ENCODE measurements around the gene BAX.
A peak's percentile ranks its signal among the peaks of the same experiment; 100 is the strongest.

The BAX gene

GRCh38 chr19:48963371-48964204 is 8.9 kb downstream of the BAX start:
- DNase-seq, result no peak

GRCh38 chr19:48964205-48965039 is 9.7 kb downstream of the BAX start:
- DNase-seq, result no peak

- DNase-seq, result peak; percentile 94
Measured at GRCh38 chr19:48965040-48965805, 10.5 kb downstream of the BAX start, which contains the start of gene FTL. Gene FTL (plus strand): TSS chr19:48965309. CDS start chr19:48965508, 199 bp downstream.

GRCh38 chr19:48965806-48966540 is 11.3 kb downstream of the BAX start:
- DNase-seq, result peak; percentile 77

GRCh38 chr19:48966541-48967345 is 12.1 kb downstream of the BAX start:
- no peak for DNase-seq

GRCh38 chr19:48967346-48968178 is 12.9 kb downstream of the BAX start:
- no peak for DNase-seq

- no peak for DNase-seq
Measured at GRCh38 chr19:48968179-48968661, 13.5 kb downstream of the BAX start.

GRCh38 chr19:48968813-48969218 is 14.1 kb downstream of the BAX start:
- DNase-seq, result no peak

- DNase-seq, result no peak
Measured at GRCh38 chr19:48969276-48970138, 14.8 kb downstream of the BAX start.

GRCh38 chr19:48970139-48970766 is 15.6 kb downstream of the BAX start:
- no peak for DNase-seq

GRCh38 chr19:48970923-48971395 is 16.3 kb downstream of the BAX start:
- DNase-seq, result peak; percentile 84

GRCh38 chr19:48975947-48976847 is 21.5 kb downstream of the BAX start:
- DNase-seq, result no peak

- no peak for DNase-seq
Measured at GRCh38 chr19:48977061-48977460, 22.4 kb downstream of the BAX start.

GRCh38 chr19:48982280-48982679 is 27.6 kb downstream of the BAX start:
- no peak for DNase-seq

GRCh38 chr19:48985711-48986110 is 31.0 kb downstream of the BAX start:
- DNase-seq, result no peak

- no peak for DNase-seq
Measured at GRCh38 chr19:48986211-48986610, 31.5 kb downstream of the BAX start.

GRCh38 chr19:48987323-48987722 is 32.6 kb downstream of the BAX start:
- DNase-seq, result no peak

- DNase-seq, result no peak
Measured at GRCh38 chr19:48988286-48988685, 33.6 kb downstream of the BAX start.
